NCI-H526 (cell line): ENCODE data around the gene CCDC24.

Experiments used
- DNase-seq, 2 experiments: peaks; one replicate each; lab custom pipeline; 2025; lab: John Stamatoyannopoulos, UW

Gene CCDC24

DNA sequence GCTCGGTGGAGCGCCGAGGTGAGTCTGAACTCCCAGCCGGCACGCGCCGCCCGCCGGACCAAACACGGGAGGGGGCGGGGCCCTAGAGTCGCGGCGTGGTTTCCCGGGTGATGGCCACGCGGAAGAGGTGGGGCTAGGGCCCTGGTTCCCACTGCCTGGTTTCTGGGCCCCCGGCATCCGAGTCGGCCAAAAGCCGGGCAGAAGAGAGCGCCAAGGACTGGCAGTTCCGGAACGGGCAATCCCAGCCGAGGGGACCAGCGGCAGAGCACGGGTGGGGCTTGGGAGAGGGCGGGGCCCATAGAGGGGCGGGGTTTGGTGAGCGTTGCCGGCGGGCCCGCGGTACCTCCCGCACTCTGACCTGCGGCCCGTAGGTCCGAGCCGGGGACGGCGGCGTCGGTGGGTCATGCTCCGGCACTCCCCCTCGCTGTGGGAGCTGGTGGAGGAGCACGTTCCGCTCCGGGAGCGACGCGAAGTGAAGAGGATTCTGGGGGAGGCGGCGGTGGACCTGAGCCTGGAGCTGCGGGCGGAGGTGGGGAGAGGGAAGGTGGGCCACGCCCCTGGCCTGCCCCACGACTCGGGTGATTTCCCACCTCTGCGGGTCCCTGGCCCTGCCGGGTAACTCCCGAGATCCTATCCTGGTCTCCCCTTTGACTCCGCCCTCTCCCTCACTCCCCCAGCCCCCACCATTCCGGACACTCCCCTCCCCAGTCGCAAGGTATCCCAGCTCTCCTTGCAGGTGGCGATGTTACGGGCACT lies at the start of gene CCDC24:
TSS of gene CCDC24 (plus strand) at position 124 of the 756 bp plus-strand sequence. CDS start at position 404, 280 bp downstream.
- peak; percentile 83 to 96 for DNase-seq

- no peak for DNase-seq
Measured at GRCh38 chr1:43942411-43942810, 49.0 kb upstream of the CCDC24 start.

- no peak for DNase-seq
Measured at GRCh38 chr1:43944860-43945259, 46.5 kb upstream of the CCDC24 start.

DNA sequence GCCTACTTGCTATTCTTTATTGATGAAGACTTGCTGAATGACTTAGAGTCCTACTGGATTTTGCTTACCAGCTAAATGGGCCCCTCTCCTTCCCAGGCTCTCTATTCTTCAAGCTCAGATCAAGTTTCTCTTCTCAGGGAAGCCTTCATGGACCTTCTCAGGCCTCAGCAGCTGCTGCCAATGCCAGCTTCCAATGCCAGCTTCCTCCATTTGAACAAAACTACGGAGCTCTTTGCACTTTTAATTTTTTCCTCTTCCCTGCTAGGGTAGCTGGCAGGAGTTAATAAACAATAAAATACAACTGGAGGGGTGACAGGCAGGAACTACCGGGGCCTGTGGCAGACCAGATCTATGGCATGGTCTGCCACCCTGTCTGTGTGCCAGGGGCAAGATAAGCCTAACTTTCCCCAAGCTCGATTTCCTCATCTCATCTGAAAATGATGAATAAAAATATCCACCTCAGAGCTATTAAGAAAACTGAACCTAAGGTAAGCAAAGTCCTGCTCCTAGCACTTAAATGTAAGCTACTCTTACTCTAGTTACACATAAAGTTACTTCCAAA lies 45.6 kb upstream of the CCDC24 start:
- peak in 1 of 2 experiments; percentile 34 for DNase-seq

- peak; percentile 94 to 99 for DNase-seq
Measured at GRCh38 chr1:43946236-43947060, 45.0 kb upstream of the CCDC24 start, which contains the start of gene IPO13. IPO13 (plus strand) TSS chr1:43946950; CDS start chr1:43947601, 651 bp downstream.

GRCh38 chr1:43947061-43947873 lies 44.1 kb upstream of the CCDC24 start:
- DNase-seq, result no peak

GRCh38 chr1:43947874-43948437 lies 43.4 kb upstream of the CCDC24 start:
- no peak for DNase-seq

DNA sequence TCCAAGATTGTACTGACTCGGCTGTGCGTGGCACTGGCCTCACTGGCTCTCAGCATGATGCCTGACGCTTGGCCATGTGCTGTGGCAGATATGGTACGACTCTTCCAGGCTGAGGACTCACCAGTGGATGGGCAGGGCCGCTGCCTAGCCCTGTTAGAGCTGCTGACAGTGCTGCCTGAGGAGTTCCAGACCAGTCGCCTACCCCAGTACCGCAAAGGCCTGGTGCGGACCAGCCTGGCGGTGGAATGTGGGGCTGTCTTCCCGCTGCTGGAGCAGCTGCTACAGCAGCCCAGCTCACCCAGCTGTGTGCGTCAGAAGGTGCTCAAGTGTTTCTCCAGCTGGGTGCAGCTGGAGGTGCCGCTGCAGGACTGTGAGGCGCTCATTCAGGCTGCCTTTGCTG lies 41.7 kb upstream of the CCDC24 start:
- no peak for DNase-seq

DNA sequence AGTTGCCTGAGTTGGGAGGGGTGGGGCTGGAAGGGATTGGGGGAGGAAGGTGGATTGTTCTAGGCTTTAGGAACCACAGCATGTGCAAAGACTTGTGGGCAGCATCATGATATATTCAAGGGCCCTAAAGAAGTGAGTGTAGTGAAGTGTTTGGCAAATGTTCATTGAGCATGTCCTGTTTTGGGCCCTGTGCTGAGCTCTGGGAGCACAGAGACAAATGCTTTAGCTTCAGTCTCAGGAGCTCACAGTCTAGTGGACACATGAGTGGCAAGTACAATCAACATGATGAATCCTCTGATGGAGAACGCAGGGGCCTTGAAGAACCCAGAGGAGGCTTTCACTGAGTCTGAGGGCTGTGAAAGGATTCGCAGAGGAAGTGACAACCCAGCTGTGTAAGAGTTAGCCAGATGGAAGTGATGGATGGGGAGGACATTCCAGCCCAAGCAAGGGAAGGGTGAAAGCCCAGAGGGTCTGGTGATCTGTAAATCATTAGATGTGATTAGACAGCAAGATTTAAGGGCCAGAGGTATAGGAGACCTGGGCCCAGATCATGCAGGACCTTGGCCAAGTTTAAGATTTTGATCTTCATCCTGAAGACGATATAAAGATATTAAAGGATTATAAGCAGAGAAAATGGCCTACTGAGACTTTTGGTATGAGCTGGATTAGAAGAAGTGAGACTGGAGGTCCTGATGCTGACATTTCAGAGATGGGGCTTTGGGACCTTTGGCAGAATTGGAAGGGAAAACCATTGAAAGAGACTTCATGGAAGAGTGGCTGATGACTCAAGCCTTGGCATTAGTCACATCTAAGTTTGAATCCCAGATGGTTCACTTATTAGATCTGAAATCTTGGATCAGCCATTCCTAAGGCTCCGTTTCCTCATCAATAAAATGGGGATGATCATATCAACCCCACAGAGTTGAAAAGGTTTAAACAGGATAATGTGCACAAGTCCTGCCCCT lies 40.1 kb upstream of the CCDC24 start:
- no peak for DNase-seq

- peak; percentile 65 to 68 for DNase-seq
Measured at GRCh38 chr1:43952731-43953346, 38.6 kb upstream of the CCDC24 start.

DNA sequence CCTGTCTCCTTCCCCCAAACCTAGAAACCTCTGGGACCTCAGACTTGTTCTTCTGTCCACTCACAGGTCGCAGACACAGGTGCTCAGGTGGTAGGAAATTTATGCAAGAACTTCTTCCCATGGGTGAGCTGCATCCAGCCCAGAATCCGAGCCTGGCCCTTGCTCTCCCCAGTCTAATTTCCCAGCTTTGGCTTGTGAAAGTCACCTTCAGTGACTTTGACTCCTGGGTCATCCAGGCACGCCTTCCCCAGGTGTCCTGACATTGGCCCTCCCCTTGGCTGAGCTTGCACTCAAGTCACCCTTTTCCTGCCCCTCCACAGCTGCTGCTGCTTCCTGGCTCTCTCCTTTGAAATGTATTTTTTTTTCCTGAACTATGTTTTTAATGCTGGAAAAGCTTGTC lies 38.0 kb upstream of the CCDC24 start:
- DNase-seq, result no peak

GRCh38 chr1:43954036-43954435 lies 37.4 kb upstream of the CCDC24 start:
- DNase-seq, result no peak

DNA sequence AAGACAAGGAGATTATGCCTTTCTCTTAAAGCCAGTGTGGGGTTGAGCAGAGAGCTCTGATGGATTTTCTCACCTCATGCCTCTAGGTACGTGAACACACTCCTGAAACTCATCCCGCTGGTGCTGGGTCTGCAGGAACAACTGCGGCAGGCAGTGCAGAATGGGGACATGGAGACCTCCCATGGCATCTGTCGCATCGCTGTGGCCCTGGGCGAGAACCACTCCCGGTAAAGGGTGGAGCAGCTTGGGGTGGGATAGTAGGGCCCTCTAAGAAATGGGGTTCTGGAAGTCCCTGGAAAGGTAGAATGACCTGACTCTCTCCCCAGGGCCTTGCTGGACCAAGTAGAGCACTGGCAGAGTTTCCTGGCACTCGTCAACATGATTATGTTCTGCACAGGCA lies 35.2 kb upstream of the CCDC24 start:
- no peak for DNase-seq

- no peak for DNase-seq
Measured at GRCh38 chr1:43957407-43958040, 33.9 kb upstream of the CCDC24 start.

- DNase-seq, result no peak
Measured at GRCh38 chr1:43958351-43959255, 32.8 kb upstream of the CCDC24 start.

GRCh38 chr1:43960798-43961197 lies 30.6 kb upstream of the CCDC24 start:
- DNase-seq, result no peak

GRCh38 chr1:43961692-43962091 lies 29.7 kb upstream of the CCDC24 start:
- no peak for DNase-seq

DNA sequence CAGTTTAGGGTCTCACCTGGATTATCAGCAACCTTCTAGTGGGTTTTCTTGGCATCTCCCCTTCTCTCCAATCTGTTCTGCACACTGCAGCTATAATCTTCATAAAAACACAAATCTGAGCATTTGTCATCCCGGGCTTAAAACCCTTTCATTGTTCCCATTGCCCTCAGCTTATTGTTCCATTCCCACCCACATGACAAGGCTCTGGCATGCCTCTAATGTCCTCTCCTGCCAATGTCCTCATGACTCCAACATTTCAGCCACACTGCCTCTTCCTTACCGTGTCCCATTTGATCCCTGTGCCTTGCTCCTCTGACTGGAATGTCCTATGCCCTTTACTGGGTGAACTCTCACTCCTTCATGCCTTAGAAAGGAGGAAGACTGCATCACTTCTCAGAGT lies 29.1 kb upstream of the CCDC24 start:
- DNase-seq, result no peak
